ENCODE measurements around the gene KCNE4. TPM values are rescaled to one million over a fixed set of nuclear protein-coding genes. Genes with fewer than 3 reads are reported as not detected.
A peak's percentile ranks its signal among the peaks of the same experiment; 100 is the strongest.

Gene KCNE4
- total and polyA plus RNA-seq, 2 donors (not counting 1 experiment from before 2014, with no cell fraction given): 17.8 to 25.3 TPM

DNA sequence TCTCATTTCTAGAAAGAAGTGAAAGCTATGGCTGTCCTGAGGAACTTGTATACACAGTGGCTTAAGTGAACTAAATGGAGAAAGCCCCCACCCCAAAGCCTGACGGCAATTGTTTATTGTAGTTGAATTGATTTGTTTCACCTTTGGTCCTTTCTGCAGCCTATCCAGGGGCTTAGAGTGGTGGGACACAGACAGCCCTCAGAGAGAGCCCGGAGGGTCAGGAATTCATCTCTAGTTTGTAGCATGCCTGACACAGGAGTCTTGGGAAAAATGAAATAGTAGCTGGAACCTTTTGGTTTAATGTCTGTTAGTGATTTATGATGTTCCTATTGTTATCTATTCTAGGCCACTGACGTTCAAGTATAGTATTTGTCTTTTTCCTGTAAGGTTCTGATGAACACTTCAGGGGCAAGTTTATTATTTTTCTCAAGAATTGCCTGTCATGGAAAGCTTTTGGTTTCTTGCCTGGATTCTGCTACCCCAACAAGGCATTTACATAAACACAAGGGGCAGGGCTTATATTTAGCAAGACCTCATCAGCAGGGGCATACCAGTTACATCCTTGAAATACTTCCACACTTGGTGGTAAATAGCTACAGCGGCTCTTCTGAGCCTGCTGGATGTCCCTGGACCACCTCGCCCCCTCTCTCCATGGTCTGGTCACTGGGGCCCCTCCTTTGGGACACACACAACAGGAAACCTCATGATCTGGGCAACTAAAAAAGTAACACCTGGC is 44.4 kb downstream of the KCNE4 start:
- Histone ChIP-seq H3K9me3 (ENCODE audit: control insufficient read depth, insufficient read depth, low read depth, low read length) (no peaks in the 10 kb centered on the region), H3K4me3 (replicated peaks in 1 of 4; ENCODE audit: control extremely low read depth in 1 of 4, insufficient read depth in 1 of 4, low read depth in 3 of 4, low read length in 4 of 4) (no peak overlapping the region), H4K20me1 (ENCODE audit: control insufficient read depth, extremely low read depth, insufficient read depth, low read length) (no peaks in the 10 kb centered on the region), H3K4me2 (ENCODE audit: extremely low read depth, insufficient read depth, low read length) (no peak overlapping the region), H3K36me3 (ENCODE audit: control insufficient read depth, insufficient read depth, low read length) (no peaks in the 10 kb centered on the region), H3K27me3 (ENCODE audit: control insufficient read depth, insufficient read depth, low read length) (no peaks in the 10 kb centered on the region), H3K4me1 (ENCODE audit: control insufficient read depth, extremely low read depth, insufficient read depth, low read length) (peaks cover 8% of the 10 kb centered on the region), H3K27ac (ENCODE audit: insufficient read depth, low read length) (no peak overlapping the region), H3K9ac (ENCODE audit: insufficient read depth, low read length) (no peak overlapping the region), H2AFZ (ENCODE audit: low read length) (no peak overlapping the region), H3K79me2 (ENCODE audit: control insufficient read depth, insufficient read depth, low read length) (no peaks in the 10 kb centered on the region)
- TF ChIP-seq CTCF (conservative IDR thresholded peaks at IDR 0.05 in 1 of 2, IDR thresholded peaks at IDR 0.05 in 1 of 2; ENCODE audit: low read depth in 1 of 2, low read length in 2 of 2) (no peak), EZH2 (IDR thresholded peaks at IDR 0.05; ENCODE audit: low read length, missing control alignments) (no peak)
- DNase-seq (ENCODE audit: low read depth in 2 of 2): peak; percentile 14 to 65

DNA sequence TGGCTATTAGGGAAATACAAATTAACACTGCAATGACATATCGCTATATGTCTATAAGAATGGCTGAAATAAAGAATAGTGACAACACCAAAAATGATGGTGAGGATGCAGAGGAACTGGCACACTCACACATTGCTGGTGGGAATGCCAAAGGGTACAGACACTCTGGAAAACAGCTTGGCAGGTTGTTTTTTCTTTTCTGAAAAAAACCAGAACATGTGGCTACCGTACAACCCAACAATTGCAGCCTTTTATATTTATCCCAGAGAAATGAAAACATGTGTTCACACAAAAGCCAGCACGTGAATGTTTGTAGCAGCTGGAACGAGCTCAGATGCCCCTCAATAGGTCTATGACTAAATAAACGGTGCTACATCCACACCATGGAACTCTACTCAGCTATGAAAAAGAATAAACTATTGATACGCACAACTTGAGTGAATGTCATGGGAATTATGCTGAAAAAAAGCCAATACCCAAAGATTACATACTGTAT is 45.9 kb downstream of the KCNE4 start:
- H3K27ac ChIP-seq (ENCODE audit: insufficient read depth, low read length): no peak overlapping the region
- H4K20me1 ChIP-seq (ENCODE audit: control insufficient read depth, extremely low read depth, insufficient read depth, low read length): no peaks in the 10 kb centered on the region
- TF ChIP-seq CTCF (conservative IDR thresholded peaks at IDR 0.05 in 1 of 2, IDR thresholded peaks at IDR 0.05 in 1 of 2; ENCODE audit: low read depth in 1 of 2, low read length in 2 of 2) (no peak), EZH2 (IDR thresholded peaks at IDR 0.05; ENCODE audit: low read length, missing control alignments) (no peak)
- H3K9me3 ChIP-seq (ENCODE audit: control insufficient read depth, insufficient read depth, low read depth, low read length): no peaks in the 10 kb centered on the region
- no peak overlapping the region for H3K4me2 ChIP-seq (ENCODE audit: extremely low read depth, insufficient read depth, low read length)
- H3K36me3 ChIP-seq (ENCODE audit: control insufficient read depth, insufficient read depth, low read length): no peaks in the 10 kb centered on the region
- no peak for DNase-seq (ENCODE audit: low read depth in 2 of 2)
- H3K4me1 ChIP-seq (ENCODE audit: control insufficient read depth, extremely low read depth, insufficient read depth, low read length): peaks cover 10% of the 10 kb centered on the region
- no peaks in the 10 kb centered on the region for H3K27me3 ChIP-seq (ENCODE audit: control insufficient read depth, insufficient read depth, low read length)
- no peak overlapping the region for H2AFZ ChIP-seq (ENCODE audit: low read length)
- H3K9ac ChIP-seq (ENCODE audit: insufficient read depth, low read length): no peak overlapping the region
- H3K4me3 ChIP-seq (replicated peaks in 1 of 4; ENCODE audit: control extremely low read depth in 1 of 4, insufficient read depth in 1 of 4, low read depth in 3 of 4, low read length in 4 of 4): no peak overlapping the region
- H3K79me2 ChIP-seq (ENCODE audit: control insufficient read depth, insufficient read depth, low read length): no peaks in the 10 kb centered on the region

DNA sequence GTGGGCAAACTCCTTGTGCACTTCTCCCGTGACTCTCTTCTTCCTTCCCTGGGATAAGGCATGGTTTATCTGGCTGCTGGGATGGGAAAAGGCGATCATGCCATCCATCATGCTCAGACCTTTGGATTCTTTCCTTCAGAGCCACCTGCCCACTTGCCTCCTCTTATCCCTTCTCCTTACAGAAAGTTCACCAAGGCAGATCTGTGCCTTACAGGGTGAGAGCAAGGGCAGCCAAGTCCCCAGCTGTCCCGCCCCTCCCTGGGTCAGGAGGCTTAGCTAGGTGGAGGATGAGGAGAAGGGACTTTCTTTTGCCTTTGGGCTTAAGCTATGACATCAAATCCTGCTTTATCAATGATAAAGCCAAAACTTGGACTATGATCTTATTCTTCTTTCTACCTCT is 47.6 kb downstream of the KCNE4 start:
- H3K36me3 ChIP-seq (ENCODE audit: control insufficient read depth, insufficient read depth, low read length): no peaks in the 10 kb centered on the region
- H4K20me1 ChIP-seq (ENCODE audit: control insufficient read depth, extremely low read depth, insufficient read depth, low read length): no peaks in the 10 kb centered on the region
- H3K27me3 ChIP-seq (ENCODE audit: control insufficient read depth, insufficient read depth, low read length): no peaks in the 10 kb centered on the region
- TF ChIP-seq CTCF (conservative IDR thresholded peaks at IDR 0.05 in 1 of 2, IDR thresholded peaks at IDR 0.05 in 1 of 2; ENCODE audit: low read depth in 1 of 2, low read length in 2 of 2) (no peak), EZH2 (IDR thresholded peaks at IDR 0.05; ENCODE audit: low read length, missing control alignments) (no peak)
- DNase-seq (ENCODE audit: low read depth in 2 of 2): no peak
- H3K79me2 ChIP-seq (ENCODE audit: control insufficient read depth, insufficient read depth, low read length): no peaks in the 10 kb centered on the region
- no peak overlapping the region for H3K4me2 ChIP-seq (ENCODE audit: extremely low read depth, insufficient read depth, low read length)
- no peaks in the 10 kb centered on the region for H3K9me3 ChIP-seq (ENCODE audit: control insufficient read depth, insufficient read depth, low read depth, low read length)
- H2AFZ ChIP-seq (ENCODE audit: low read length): no peak overlapping the region
- H3K4me1 ChIP-seq (ENCODE audit: control insufficient read depth, extremely low read depth, insufficient read depth, low read length): peaks cover 10% of the 10 kb centered on the region
- no peak overlapping the region for H3K27ac ChIP-seq (ENCODE audit: insufficient read depth, low read length)
- no peak overlapping the region for H3K9ac ChIP-seq (ENCODE audit: insufficient read depth, low read length)
- no peak overlapping the region for H3K4me3 ChIP-seq (replicated peaks in 1 of 4; ENCODE audit: control extremely low read depth in 1 of 4, insufficient read depth in 1 of 4, low read depth in 3 of 4, low read length in 4 of 4)

All from fibroblast of lung (primary cell).